NCI-H187 (cell line): ENCODE measurements around the gene PDZD4.

ENCODE experiments used
- DNase-seq, 2 experiments: peaks; one replicate each; lab custom pipeline; 2025; lab: John Stamatoyannopoulos, UW

PDZD4 gene, protein sequence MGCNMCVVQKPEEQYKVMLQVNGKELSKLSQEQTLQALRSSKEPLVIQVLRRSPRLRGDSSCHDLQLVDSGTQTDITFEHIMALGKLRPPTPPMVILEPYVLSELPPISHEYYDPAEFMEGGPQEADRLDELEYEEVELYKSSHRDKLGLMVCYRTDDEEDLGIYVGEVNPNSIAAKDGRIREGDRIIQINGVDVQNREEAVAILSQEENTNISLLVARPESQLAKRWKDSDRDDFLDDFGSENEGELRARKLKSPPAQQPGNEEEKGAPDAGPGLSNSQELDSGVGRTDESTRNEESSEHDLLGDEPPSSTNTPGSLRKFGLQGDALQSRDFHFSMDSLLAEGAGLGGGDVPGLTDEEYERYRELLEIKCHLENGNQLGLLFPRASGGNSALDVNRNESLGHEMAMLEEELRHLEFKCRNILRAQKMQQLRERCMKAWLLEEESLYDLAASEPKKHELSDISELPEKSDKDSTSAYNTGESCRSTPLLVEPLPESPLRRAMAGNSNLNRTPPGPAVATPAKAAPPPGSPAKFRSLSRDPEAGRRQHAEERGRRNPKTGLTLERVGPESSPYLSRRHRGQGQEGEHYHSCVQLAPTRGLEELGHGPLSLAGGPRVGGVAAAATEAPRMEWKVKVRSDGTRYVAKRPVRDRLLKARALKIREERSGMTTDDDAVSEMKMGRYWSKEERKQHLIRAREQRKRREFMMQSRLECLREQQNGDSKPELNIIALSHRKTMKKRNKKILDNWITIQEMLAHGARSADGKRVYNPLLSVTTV

DNA sequence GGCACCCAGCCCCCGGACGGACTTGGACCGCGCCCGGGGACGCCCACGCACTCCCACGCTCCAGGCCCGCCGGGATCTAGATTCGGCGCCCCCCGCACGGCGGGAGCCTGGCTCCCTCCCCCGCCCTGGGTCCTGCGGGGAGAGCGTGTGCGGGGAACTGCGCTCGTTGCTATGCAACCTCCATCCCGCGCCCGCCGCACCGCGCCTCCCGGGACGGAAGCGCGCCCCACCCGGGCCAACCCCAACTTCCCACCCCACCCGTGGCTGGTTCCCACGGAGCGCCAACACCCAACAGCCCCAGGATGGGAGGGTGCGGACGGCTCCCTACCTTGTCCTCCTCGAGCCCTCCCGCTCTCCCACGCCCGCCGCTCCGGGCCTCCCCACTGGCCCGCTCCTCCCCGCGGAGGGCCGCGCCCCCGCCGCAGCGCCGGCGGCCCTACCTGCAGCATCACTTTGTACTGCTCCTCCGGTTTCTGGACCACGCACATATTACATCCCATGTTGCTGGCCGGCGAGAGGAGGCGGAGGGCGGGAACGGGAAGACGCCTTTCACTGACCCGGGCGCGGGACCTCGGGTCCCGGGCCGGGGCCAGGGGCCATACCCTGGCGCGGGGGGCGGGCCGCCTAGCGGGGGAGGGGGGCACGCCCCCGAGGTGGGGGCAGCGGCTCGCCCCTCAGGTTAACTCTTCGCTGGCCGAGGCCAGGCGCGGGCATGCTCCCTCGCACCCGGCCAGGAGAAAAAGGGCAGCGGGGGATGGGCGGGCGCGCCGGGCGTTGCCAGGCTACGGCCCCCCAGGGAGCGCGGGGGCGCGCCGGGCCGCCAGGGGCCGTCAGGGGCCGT lies at the start of gene PDZD4:
PDZD4 (minus strand) TSS at position 746 of the 841 bp plus-strand sequence; CDS start at position 500, 246 bp downstream.
- no peak for DNase-seq

DNA sequence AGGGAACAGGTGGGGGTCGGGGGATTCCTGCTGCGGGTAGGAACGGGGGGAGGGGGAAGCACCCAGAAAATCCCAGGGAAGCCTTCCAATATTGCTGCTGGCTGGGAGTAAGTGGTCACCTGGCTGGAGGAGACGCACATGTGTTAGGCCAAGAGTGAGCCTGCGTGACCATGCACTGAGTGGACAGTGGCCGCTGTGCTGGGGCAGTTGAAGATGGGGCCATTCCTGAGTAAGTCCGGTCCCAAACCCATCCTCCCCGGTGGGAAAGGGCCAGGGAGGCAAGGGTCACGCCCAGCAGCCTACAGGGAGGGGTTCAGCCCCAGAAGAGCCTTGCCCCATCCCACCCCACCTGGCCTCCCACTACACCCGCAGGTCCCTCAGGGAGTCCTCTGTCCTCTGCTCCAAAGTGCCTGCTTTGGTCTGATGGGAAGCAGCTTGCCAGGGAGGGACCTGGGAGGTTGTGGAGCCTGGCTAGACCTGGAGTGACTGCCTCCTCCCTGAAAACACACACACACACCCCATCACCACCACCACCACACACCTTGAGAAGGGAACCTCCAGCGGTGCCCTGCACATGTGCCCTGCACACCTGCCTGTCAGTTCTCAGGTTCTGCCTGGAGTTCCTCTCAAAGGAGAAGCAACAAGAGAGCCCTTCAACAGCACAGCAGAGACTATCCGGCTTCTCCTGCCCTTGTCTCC lies 49.5 kb upstream of the PDZD4 start:
- DNase-seq = peak in 1 of 2 experiments; percentile 48

DNA sequence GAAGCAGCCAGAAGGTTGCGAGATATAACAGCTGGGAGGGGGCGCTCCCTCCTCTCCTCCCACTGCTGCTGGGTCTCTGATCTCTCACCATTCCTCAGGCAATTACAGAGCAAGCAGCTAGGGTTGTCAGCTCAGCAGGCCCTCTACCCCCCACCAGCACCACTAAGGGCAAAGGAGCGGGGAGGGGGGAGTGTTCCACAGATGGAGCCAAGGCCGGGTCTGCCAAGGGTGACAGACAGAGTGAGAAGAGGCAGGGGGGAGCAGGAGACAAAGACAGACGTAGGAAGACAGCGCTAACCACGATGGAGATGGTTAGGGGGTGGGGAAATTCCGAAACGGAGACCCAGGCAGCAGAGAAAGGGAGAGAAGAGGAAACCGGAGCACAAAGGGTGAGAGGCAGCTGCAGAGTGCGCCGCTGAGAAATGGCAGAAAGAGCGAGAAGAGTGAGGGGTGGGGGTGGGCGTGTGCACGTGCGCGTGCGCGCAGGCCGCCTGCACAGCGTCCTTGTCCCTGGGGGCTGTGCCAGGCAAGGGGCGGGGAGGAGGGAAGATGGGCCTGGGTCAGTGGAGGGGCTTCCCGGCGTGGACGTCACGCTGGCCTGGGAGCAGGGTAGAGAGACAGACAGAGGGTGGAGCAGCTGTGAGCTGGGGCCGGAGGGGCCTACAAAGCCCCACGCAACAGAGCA lies 48.8 kb upstream of the PDZD4 start:
- peak; percentile 49 to 70 for DNase-seq

DNA sequence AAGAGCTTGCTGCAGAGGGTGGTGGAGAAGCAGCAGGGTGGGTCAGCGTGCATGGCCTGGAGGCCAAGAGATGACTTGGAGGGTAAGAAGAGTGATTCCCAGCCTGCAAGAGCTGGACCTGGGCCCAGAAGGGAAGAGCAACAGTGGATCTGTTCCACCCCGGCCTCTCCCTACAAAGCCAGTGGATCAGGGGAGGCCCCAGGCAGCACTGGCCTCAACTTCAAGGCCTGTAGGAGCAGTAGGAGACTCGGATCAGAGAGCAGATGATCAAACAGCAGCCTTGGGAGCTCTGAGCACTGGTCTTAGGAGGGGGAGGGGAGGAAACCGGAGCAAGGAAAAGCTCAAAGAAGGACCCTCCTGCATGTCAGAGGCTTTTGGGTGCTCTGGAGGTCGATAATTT lies 48.0 kb upstream of the PDZD4 start:
- DNase-seq = no peak

DNA sequence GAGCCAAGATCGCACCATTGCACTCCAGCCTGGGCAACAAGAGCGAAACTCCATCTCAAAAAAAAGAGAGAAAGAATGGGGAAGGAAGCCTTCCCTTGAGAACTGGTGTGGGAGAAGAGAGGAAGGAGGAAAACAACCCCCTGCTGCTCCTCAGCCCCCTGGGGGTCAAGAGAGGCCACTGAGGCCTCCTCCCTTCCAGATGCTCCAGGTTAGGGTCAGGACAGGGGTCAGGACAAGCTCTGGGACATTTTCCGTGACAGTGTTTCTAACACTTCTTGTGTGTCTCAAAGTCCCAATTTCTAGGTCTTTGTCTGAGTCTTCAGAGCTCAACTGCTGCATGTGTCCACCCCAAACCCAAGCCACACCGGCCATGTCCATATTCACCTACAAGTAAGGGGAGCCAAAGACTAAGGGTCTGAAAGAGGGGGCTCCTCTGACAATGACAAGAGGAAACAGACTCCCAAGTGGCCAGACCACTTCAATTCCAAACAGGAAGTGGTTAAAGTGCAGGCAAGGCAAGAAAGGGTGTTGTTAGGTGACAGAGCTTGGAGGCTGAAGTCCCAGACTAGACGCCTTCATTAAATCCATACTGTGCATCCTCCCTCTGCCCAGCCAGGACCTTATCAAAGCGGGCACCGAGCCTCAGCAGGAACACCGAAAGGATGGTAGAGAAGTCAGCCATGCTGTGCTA lies 47.4 kb upstream of the PDZD4 start:
- DNase-seq = no peak

DNA sequence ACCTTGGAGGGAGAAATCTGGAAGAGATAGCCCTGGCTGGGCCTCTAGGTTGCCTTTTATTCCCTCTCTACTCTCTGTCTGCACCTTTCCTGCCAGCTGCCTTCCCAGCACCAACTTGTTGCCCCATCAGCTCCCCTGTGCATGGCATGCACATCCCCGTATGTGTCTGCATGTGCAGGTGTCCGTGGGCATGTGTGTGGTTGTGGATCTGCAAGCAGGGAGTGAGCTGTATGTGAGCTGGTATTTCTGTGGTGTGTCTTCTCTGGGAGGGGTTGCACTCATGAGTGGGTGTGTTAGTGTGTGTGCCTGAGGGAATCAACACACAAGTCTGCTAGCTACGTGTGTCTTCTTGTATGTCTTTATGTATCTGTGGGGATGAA lies 45.8 kb upstream of the PDZD4 start:
- no peak for DNase-seq

DNA sequence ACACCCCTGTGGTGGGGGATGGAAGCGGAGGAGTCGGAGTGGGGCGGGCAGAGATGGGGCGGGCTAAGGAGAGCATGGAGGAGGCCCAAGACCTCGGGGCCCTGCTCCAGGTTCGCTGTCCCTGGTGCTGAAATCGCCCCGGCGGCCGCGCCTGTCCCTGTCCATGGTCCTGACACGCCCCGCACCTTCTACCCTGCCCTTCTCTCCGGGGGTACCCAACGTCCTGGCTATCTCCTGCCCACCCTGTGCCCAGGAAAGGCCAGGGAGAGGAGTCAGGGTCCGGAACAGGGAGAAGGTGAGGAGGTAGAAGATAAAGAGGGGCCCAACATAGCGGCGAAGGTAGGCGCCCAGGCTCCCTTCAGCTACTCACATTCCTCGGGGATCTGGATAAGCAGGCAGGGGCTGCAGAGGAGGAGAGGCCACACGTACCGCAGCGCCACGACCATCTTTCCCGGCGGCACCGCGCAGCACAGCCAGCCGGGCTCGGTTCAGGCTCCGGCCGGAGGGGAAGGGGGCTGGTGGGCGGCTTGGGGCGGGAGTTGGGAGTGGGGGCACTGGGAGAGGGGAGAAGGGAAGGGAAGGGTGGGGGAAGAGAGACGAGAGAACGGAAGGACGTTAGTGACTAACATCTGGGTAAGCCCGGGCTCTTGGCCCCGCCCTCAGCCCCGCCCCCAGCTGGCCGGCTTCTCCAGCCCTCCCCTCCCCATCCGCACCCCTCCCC lies 45.2 kb upstream of the PDZD4 start:
- peak; percentile 29 to 36 for DNase-seq

DNA sequence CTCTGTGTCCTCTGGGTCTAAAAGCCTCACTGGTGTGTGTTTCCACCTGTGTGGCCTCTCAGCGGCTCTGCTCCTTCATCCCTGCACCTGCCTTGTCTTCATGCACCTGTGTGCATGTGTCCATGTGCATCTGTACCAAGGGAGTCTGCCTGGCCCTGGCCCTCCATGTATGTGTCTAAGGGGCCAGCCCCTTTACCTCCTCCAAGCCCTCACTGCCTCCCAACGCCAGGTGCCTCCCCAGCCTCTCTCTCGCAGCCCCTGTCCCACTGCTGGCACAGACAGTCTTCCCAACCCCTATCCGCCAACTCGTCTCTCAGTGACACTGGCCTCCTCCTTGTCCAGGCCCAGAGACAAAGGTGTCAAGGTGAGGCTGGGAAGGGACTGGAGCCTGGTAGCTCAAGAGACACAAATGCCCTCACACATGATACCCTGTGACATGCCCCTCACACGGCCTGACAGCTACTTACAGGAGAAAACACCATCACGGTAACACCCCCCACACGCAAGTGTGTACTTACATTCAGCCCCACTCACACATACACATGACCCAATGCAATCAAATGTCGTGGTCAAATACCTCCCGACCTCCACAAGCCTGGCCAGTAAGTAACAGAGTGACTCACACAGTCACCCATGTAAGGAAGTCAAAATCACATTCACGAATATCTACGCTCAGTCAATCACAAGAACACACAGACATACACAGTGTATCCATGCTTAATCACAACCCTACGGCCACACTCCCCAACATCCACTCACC lies 44.2 kb upstream of the PDZD4 start:
- no peak for DNase-seq

DNA sequence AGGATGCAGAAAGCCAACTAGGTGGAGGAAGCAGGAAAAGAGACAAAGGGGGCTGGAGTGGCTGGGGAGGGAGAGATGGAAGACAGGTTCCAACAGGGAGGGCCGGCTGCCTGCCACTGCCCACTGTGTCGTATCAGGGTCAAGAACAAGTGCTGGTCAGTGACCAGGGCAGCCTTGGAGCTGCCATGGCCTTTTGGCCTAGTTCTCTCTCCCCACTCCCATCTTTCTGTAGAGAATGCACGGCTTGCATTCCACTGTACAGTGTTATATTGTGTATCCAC lies 43.7 kb upstream of the PDZD4 start:
- DNase-seq = no peak

DNA sequence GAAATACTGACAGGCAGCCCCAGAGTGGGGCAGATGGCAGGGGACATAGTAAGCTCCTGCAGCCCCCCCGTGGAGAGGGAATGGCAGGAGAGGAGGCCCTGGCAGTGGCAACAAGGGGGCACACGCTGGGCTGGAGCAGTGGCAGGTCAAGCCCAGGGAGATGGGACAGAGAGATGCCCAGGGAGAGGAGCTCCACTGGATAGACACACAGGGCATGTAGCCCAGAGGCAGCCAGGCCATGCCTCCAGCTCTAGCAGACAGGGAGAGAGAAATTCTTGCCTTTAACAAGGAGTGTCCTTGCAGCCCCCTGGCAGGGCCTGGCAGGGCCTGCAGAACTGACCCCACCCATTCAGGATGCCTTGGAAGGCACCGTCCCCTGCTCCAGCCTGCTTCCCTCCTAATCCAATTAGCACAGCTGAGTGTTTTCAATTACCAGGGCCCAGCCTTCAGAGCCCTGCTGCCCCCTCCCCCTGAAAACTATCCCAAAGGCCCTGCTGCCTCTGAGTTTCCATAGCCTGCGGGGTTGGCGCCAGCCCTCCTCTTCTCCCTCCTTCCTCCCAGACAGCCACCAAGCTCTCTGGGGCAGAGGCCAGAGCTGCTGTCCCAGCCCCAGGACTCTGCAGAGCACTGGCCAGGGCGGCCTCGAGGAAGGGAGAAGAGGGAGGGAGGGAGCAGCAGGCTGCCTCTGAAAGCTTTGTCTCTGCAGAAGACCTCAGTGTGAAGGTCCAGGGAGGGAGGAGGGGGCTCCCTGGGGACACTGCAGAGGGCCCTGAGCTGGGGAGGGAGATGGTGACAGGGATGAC lies 43.1 kb upstream of the PDZD4 start:
- no peak for DNase-seq

DNA sequence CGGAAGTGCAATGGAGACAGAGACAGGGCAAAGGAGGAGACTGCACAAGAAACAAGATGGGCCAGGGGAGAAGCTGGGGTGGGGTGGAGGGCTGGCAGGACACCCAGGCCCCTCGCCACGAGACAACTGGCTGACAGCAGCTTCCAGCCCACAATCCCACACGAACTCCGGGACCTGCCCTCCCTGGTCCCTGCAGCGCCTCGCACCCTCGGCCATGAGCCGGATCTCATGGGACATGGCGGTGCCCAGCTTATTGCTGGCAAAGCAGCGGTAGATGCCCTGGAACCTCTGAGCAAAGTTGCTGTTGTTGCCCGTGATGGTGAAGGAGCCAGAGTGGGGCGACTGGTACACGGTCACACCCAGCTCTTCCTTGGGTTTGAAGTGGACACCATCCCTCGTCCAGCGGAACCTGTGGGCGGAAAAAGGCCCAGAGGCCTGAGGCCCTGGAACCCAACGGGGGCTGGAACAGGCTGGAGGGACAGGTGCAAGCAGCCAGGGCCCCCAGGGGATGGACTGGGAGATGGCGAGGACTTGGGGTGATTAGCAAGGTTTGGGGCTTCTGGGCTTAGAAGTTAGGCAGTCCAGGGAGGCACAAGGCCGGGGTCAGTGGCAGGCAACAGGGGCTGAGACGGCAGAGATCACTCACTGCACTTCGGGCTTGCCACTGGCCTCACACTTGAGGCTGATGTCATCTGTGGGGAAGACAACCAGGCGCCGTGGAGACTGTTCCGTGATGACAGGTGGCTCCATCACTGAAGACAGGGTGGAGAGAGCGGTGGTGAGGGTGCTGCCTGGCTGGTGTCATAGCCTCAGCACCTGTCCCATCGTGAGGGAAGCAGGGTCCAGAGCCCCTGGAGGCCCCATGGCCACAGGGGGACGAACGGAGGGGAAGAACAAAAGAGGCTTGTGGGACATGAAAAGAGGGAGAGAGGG lies 41.9 kb upstream of the PDZD4 start:
- no peak for DNase-seq

DNA sequence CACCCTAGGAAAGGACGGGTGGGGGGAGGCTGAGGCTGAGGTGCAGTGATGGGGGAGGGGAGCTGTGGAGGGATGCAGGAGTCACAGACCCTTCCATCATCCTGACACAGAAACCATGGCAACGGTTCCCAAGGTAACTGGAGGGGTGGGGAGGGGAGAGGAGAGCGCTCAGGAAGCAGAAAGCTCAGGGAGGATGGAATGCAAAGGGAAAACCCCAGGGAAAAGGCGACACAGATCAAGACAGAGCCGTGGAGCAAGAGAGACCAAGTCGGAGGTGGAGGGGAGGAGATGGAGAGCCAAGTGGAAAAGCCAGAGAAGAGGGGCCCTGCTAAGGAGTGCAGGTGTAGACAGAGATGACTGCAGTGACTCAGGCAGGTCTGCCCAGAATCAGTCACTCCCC lies 41.1 kb upstream of the PDZD4 start:
- DNase-seq = no peak

DNA sequence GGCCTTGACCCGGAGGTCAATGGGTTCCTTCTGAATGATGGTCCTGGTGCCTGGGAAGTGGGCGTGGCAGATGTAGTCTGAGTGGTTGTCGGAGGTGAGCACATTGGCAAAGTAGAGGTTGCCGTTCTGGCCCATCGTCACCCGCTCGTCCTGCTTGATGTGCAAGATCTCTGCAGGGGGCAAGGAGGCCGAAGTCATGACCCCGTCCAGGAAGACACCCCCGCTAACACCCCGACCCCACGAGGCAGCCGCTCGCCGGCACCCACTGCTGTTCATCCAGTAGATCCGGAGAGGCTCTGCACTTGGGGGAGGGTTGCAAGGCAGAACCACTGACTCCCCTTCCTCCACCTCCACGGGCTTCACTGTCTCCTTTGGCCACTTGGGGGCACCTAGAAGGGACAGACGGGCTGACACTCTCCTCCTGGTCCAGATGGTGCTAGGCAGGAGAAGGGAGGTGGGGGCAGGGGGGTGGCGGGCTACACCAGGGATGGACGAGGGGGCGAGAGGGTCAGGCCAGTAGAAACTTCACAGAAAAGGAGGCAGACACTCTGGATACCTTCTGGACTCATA lies 40.5 kb upstream of the PDZD4 start:
- DNase-seq = no peak

DNA sequence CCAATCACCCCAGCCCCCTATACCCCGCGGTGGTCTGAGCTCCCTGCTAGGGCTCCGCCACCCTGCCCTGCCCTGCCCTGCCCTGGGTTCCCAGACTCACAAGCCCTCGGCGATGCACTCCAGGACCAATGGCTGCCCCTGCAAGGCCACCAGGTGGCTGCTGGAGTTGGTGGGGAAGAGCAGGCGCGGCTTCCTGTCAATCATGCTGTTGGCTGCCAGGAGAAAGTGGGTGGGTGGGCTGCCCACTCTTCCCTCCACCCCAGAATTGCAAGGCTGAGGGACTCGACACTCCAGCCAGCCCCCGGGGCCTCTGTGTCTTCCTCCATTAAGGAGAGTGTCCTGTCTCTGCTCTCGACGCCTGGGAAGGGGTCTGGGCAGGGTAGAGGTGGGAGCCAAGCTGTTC lies 39.9 kb upstream of the PDZD4 start:
- DNase-seq = no peak

DNA sequence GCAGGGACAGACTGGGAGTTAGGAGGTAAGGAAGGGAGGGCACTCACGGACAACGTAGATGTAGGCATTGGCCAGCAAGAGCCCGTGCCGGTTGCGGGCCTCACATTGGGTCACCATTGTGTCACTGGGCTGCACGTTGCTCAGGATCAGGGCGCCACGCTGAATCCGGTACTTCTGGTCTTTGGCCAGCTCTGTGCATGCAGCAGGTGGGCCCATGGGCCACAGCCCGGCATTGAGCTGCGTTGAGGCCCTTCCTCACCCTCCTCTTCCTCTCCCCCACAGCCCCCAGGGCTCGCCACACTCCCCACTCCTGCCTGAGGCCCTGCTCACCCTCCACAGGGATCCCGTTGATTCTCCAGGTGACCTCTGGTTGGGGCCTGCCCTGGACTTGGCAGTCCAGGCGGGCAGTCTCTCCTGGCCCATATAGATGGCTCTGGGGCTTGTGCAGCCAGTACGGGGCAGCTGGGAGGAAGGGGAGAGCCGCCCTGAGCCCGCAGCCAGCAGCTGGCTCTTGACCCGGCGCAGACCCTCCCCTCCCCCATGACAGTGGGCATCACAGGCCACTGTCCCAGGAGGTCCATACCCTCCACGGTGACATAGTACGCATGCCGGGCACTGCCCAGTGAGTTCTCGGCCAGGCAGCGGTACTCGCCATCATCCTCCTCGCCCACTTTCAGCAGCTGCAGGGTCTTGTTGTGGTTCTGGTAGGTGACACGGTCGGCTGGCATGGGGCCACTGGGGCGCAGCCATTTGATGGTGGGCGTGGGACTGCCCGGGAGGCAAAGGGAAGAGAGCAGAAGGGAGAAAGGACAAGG lies 39.3 kb upstream of the PDZD4 start:
- DNase-seq = no peak
